Measurements from ENCODE around the gene KDM4C. TPM values are rescaled to one million over a fixed set of nuclear protein-coding genes. Genes with fewer than 3 reads are reported as not detected.

The KDM4C gene
- total and polyA plus RNA-seq, 11 donors: 4.4 to 19.9 (median 13.3) TPM

GRCh38 chr9:7033076-7034045 lies 275.6 kb downstream of the KDM4C start:
- Histone ChIP-seq H3K36me3 (peaks cover 0 to 6% (median 0%) of the 10 kb centered on the region in 9 donors), H3K9me3 (no peaks in the 10 kb centered on the region), H3K27me3 (no peaks in the 10 kb centered on the region), H3K4me3 (no peak overlapping the region), H3K27ac (no peak overlapping the region), H3K4me1 (peaks cover 0 to 5% (median 0%) of the 10 kb centered on the region in 12 donors)
- TF ChIP-seq, protein P1, sequence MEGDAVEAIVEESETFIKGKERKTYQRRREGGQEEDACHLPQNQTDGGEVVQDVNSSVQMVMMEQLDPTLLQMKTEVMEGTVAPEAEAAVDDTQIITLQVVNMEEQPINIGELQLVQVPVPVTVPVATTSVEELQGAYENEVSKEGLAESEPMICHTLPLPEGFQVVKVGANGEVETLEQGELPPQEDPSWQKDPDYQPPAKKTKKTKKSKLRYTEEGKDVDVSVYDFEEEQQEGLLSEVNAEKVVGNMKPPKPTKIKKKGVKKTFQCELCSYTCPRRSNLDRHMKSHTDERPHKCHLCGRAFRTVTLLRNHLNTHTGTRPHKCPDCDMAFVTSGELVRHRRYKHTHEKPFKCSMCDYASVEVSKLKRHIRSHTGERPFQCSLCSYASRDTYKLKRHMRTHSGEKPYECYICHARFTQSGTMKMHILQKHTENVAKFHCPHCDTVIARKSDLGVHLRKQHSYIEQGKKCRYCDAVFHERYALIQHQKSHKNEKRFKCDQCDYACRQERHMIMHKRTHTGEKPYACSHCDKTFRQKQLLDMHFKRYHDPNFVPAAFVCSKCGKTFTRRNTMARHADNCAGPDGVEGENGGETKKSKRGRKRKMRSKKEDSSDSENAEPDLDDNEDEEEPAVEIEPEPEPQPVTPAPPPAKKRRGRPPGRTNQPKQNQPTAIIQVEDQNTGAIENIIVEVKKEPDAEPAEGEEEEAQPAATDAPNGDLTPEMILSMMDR (IDR thresholded peaks at IDR 0.05): no peak
- no peak for TF ChIP-seq POLR2A (IDR thresholded peaks at IDR 0.05)
- intact Hi-C loops (cut with DNase I): no loop called here
- ATAC-seq: peak in 2 of 4 donors; percentile 50 to 53
- DNase-seq: peak in 1 of 5 donors; percentile 32
- WGBS, 4 donors: 37 to 60% (median 49%) methylated on average over 5 of the region's 5 CpGs

DNA sequence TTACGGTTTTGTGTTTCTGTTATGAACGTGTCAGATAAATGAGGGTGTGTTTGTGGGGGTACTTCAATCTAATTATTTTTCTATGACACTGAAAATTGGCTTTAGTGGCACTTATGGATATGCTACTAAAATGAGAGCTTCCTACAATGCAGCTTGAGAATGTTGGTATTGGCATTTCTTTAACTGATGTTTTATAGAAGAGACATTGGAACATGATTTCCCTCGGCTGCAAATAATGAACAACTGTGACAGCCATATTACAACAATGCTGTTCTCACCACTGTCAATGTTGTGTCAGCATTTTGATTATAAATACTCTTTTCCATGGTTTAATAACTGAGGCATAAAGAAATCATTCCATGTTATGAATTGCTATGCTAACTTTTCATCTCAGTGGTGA lies 279.4 kb downstream of the KDM4C start:
- no peaks in the 10 kb centered on the region for H3K36me3 ChIP-seq

GRCh38 chr9:7042124-7042523 lies 284.4 kb downstream of the KDM4C start:
- H3K27me3 ChIP-seq: no peaks in the 10 kb centered on the region
- intact Hi-C loops (cut with DNase I): no loop called here
- no peak for TF ChIP-seq POLR2A (IDR thresholded peaks at IDR 0.05)
- TF ChIP-seq, protein P1 (IDR thresholded peaks at IDR 0.05): no peak
- DNase-seq (no peak), ATAC-seq (no peak)
- no peak overlapping the region for H3K27ac ChIP-seq
- H3K4me3 ChIP-seq: no peak overlapping the region
- H3K9me3 ChIP-seq: no peaks in the 10 kb centered on the region
- H3K4me1 ChIP-seq: no peaks in the 10 kb centered on the region
- peaks cover 0 to 12% (median 4%) of the 10 kb centered on the region in 9 donors for H3K36me3 ChIP-seq
- WGBS, 4 donors: 92 to 98% (median 96%) methylated on average over 3 of the region's 3 CpGs

More for the DNA sequence above, 279.4 kb downstream of the KDM4C start:
- Histone ChIP-seq H3K4me3 (no peak overlapping the region), H3K27ac (no peak overlapping the region), H3K4me1 (peaks cover 0 to 5% (median 0%) of the 10 kb centered on the region in 12 donors), H3K27me3 (no peaks in the 10 kb centered on the region), H3K9me3 (no peaks in the 10 kb centered on the region)
- ATAC-seq: no peak
- no peak for DNase-seq
- 75 to 93% (median 84%) methylated on average over 3 of the region's 3 CpGs for WGBS, 4 donors
- intact Hi-C loops (cut with DNase I): loop anchor here in 1 of 10 donors (5.0 kb wide), 1 partner anchor 195 kb away; no protein-coding TSS in a partner anchor
- no peak for TF ChIP-seq POLR2A (IDR thresholded peaks at IDR 0.05)

GRCh38 chr9:7045361-7045760 lies 287.6 kb downstream of the KDM4C start:
- Histone ChIP-seq H3K27me3 (no peaks in the 10 kb centered on the region), H3K27ac (no peak overlapping the region), H3K4me3 (no peak overlapping the region), H3K4me1 (no peaks in the 10 kb centered on the region), H3K36me3 (peaks cover 0 to 43% (median 27%) of the 10 kb centered on the region in 9 donors), H3K9me3 (no peaks in the 10 kb centered on the region)
- 91 to 94% (median 92%) methylated on average over 1 of the region's 1 CpG for WGBS, 4 donors
- intact Hi-C loops (cut with DNase I): loop anchor here in 1 of 10 donors (5.0 kb wide), 1 partner anchor 218 kb away; no protein-coding TSS in a partner anchor
- no peak for DNase-seq
- no peak for ATAC-seq
- TF ChIP-seq POLR2A (IDR thresholded peaks at IDR 0.05): no peak
- TF ChIP-seq, protein P1 (IDR thresholded peaks at IDR 0.05): no peak

All from heart left ventricle (tissue), 16 donors.